Peyer's patch (tissue), 4 donors: ENCODE measurements around the gene RAD18. TPM values are rescaled to one million over a fixed set of nuclear protein-coding genes. Genes with fewer than 3 reads are reported as not detected.

Experiments
- DNase-seq, 3 donors: peaks; one replicate each; pipeline ENCODE4 v3.0.0-alpha.2; 2017 to 2019
- H3K27ac ChIP-seq, 4 donors: fragments of 200-600 bp; sonication (generic); one replicate each; pipeline ENCODE4 v1.5.1; 2016 to 2019
- H3K27me3 ChIP-seq, 2 donors: fragments of 200-600 bp; sonication (generic); one replicate each; pipeline ENCODE4 v1.5.1; 2019
- H3K36me3 ChIP-seq, 3 donors: fragments of 200-600 bp; sonication (generic); one replicate each; pipeline ENCODE4 v1.5.1; 2016 to 2019
- H3K4me1 ChIP-seq, 4 donors: fragments of 200-600 bp; sonication (generic); one replicate each; pipeline ENCODE4 v1.5.1; 2016 to 2019
- H3K4me3 ChIP-seq, 4 donors: fragments of 200-600 bp; sonication (generic); 1 replicate in 3 of 4; 2 replicates in 1 of 4; pipeline ENCODE4 v1.5.1; 2016 to 2019; ENCODE audit warnings: mild to moderate bottlenecking in 1 of 4
- H3K9me3 ChIP-seq, 4 donors: fragments of 200-600 bp; sonication (generic); one replicate each; pipeline ENCODE4 v1.5.1; 2016 to 2019; ENCODE audit warnings: mild to moderate bottlenecking in 1 of 4
- POLR2A ChIP-seq, 2 donors: fragments of 450-650 bp; IDR thresholded peaks; one replicate each; pipeline ENCODE4 v1.5.1; 2017; ENCODE audit warnings: antibody characterized with exemption in 2 of 2, mild to moderate bottlenecking in 2 of 2, moderate library complexity in 2 of 2
- total RNA-seq, 4 donors: library from RNA; depleted of rRNA; stranded (reverse); fragments of >200 nt; gene quantifications; one replicate each; pipeline ENCODE4 v1.1.0, GENCODE V29; 2016
- TF ChIP-seq, protein P1 (sequence below), 6 experiments: fragments of 450-650 bp in 4 of 6; fragments of 200-600 bp in 2 of 6; sonication (generic) in 1 of 6; IDR thresholded peaks; one replicate each; pipeline ENCODE4 v1.5.1; 2017 to 2019; ENCODE audit warnings: antibody characterized with exemption in 6 of 6, mild to moderate bottlenecking in 3 of 6, moderate library complexity in 1 of 6

The RAD18 gene, protein sequence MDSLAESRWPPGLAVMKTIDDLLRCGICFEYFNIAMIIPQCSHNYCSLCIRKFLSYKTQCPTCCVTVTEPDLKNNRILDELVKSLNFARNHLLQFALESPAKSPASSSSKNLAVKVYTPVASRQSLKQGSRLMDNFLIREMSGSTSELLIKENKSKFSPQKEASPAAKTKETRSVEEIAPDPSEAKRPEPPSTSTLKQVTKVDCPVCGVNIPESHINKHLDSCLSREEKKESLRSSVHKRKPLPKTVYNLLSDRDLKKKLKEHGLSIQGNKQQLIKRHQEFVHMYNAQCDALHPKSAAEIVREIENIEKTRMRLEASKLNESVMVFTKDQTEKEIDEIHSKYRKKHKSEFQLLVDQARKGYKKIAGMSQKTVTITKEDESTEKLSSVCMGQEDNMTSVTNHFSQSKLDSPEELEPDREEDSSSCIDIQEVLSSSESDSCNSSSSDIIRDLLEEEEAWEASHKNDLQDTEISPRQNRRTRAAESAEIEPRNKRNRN
- total RNA-seq = 10 to 100 TPM in 2 of 4 donors, 1 to 10 TPM in 2; 6.5 to 26.4 (median 10.3) TPM

DNA sequence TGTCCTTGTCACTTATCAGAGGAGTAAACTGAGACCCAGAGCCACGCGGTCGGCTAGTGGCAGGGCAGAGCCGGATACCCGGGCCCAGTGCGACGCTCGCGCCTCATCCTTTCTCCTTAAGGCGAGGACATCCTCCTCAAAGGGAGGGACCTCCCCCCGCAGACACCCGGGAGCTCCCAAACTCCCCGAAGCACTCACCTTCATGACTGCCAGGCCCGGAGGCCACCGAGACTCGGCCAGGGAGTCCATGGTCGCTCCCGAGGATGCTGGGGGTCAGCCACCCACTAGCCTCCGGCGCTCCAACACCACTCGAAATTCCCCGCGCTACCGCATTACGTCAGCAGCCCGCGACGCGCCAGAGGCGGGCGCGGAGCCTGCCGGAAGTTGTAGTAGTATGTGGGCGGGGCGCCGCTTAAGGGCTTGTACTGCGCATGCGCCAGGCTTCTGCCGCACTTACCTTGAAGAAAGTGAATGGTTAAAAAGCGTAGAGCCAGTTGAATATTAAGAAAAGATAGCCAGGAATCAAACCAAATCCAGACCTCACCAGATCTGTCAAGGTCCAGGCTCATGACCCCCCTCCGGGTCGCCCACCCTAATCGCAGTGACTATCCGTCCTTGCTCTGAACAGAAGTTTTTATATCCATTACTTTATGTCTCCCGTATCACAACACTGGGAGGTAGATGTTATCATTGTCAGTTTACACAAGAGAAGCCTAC, at the start of gene RAD18:
TSS of gene RAD18 (minus strand) at position 336 of the 717 bp plus-strand sequence. CDS start at position 249, 87 bp downstream.
- H3K27ac ChIP-seq = peak within 1 kb of the TSS; percentile 64 to 84 (median 78)
- TF ChIP-seq POLR2A (IDR thresholded peaks at IDR 0.05) = peak in 1 of 2 donors; percentile 18
- TF ChIP-seq, protein P1, sequence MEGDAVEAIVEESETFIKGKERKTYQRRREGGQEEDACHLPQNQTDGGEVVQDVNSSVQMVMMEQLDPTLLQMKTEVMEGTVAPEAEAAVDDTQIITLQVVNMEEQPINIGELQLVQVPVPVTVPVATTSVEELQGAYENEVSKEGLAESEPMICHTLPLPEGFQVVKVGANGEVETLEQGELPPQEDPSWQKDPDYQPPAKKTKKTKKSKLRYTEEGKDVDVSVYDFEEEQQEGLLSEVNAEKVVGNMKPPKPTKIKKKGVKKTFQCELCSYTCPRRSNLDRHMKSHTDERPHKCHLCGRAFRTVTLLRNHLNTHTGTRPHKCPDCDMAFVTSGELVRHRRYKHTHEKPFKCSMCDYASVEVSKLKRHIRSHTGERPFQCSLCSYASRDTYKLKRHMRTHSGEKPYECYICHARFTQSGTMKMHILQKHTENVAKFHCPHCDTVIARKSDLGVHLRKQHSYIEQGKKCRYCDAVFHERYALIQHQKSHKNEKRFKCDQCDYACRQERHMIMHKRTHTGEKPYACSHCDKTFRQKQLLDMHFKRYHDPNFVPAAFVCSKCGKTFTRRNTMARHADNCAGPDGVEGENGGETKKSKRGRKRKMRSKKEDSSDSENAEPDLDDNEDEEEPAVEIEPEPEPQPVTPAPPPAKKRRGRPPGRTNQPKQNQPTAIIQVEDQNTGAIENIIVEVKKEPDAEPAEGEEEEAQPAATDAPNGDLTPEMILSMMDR (IDR thresholded peaks at IDR 0.05) = no peak
- H3K36me3 ChIP-seq = no peaks in the 10 kb centered on the region
- no peaks in the 10 kb centered on the region for H3K27me3 ChIP-seq
- H3K4me1 ChIP-seq = peaks cover 0 to 34% (median 0%) of the 10 kb centered on the region in 4 donors
- H3K9me3 ChIP-seq = no peaks in the 10 kb centered on the region
- peak; percentile 85 to 96 (median 94) for DNase-seq
- H3K4me3 ChIP-seq = peak within 1 kb of the TSS; percentile 65 to 81 (median 70)

DNA sequence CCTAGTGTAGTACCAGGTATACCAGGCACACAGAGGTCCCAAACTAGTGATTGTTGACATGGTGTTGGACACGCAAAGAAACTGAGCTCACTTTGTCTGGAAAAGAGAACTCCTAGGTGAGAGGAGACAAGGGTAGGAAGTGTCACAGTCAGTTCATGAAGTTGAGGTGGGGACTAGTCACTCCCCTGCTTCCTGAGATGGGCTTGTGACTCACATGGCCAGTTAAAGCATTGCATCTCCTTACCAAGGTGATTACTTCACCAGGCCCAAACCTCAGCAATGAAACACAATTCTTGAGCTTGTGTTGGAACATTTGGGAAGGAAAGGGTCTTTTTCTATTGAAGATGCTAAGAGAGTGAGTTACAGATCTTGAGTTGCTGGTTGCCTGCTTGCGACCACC, 49.2 kb upstream of the RAD18 start:
- Histone ChIP-seq H3K36me3 (no peaks in the 10 kb centered on the region), H3K27ac (no peak overlapping the region), H3K4me3 (no peak overlapping the region), H3K4me1 (no peaks in the 10 kb centered on the region), H3K27me3 (no peaks in the 10 kb centered on the region), H3K9me3 (no peaks in the 10 kb centered on the region)
- no peak for DNase-seq
- no peak for TF ChIP-seq POLR2A (IDR thresholded peaks at IDR 0.05)
- TF ChIP-seq, protein P1 (IDR thresholded peaks at IDR 0.05) = no peak

DNA sequence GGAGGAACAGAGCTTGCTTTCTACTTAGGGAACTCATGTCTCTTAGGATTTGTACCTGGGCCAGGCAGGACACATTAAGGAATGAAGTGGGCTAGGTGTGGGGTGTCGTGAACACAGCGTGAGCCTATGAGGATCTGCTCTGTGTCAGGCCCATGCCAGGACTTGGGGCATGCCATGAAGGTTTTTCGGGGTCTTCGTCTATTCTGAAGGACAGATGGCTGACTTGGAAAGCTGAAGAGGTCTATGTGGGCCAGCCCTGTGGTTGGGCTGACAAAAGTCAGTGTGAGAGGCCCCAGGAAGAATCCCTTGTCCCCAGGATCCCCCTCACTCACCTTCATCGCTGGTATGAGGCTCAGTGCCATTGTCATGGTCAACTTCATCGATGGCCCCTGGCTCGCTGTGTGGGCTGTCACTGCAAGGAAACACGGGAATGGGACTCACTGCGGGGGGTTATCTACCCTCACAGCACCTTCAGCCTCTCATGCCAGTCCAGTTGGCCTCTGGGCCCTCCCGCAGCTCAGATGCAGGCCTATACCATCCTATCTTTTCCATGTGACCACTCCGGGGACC, 46.8 kb upstream of the RAD18 start:
- DNase-seq = no peak
- TF ChIP-seq POLR2A (IDR thresholded peaks at IDR 0.05) = no peak
- TF ChIP-seq, protein P1 (IDR thresholded peaks at IDR 0.05) = no peak
- Histone ChIP-seq H3K27me3 (no peaks in the 10 kb centered on the region), H3K4me1 (no peaks in the 10 kb centered on the region), H3K9me3 (no peaks in the 10 kb centered on the region), H3K36me3 (no peaks in the 10 kb centered on the region), H3K4me3 (no peak overlapping the region), H3K27ac (no peak overlapping the region)

DNA sequence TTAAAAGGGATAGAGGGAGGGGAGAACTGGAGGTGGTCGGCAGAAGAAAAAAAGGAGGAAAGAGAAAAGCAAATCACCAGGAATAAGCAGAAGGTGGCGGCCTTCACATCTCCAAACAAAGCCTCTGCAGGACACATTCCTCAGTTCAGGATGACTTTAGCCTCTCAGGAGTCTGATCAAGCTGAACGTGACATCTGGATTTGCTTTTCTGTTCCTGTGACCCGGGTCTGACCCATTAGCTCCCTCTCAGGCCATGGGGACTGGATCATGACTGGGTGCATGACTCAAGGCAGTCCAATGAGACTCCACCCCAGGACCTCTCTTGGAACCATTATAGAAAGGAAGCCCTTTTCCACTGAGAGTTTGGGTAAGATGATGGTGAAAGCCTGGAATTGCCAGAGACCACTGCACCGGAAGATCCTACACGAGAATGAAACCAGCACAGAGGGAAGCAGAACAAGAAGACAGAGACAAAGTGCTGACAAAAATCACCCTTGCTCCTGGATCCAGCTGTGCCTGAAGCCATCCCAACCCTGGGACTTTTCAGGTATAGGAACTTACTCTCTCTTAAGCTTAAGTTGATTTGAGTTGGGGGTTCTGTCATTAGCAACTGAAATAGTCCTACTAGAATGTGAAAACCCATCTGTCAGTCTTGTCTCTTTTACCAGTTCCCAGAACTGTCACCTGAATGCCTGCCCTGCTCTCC, 45.4 kb upstream of the RAD18 start:
- H3K36me3 ChIP-seq = no peaks in the 10 kb centered on the region
- no peaks in the 10 kb centered on the region for H3K4me1 ChIP-seq
- no peak overlapping the region for H3K4me3 ChIP-seq
- TF ChIP-seq POLR2A (IDR thresholded peaks at IDR 0.05) = no peak
- TF ChIP-seq, protein P1 (IDR thresholded peaks at IDR 0.05) = no peak
- H3K27me3 ChIP-seq = no peaks in the 10 kb centered on the region
- DNase-seq = no peak
- no peaks in the 10 kb centered on the region for H3K9me3 ChIP-seq
- no peak overlapping the region for H3K27ac ChIP-seq

DNA sequence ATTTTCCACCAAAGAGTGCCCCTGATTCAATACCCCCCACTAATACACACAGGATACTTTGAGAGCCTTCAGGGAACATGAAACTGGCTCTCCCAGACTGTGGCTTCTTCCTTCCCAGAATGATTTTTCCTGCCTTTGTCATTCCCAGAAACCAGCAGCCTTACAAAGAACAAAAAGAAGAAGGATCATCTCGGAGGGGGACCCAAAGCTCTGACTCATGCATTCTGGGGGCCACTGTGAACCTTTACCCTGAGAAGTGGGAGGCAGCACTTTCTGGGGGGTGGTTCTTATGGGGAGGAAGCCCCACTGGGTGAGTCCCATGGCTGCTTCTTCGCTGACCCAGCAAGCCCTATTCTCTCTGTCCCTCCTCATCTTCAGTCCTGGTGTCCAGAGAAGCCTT, 44.7 kb upstream of the RAD18 start:
- H3K27me3 ChIP-seq = no peaks in the 10 kb centered on the region

More for the DNA sequence above, 44.7 kb upstream of the RAD18 start:
- H3K4me1 ChIP-seq = no peaks in the 10 kb centered on the region
- no peaks in the 10 kb centered on the region for H3K36me3 ChIP-seq
- H3K9me3 ChIP-seq = no peaks in the 10 kb centered on the region
- DNase-seq = no peak
- no peak overlapping the region for H3K4me3 ChIP-seq
- no peak for TF ChIP-seq POLR2A (IDR thresholded peaks at IDR 0.05)
- TF ChIP-seq, protein P1 (IDR thresholded peaks at IDR 0.05) = no peak
- H3K27ac ChIP-seq = no peak overlapping the region
